ENCODE results near the gene SNAPC3.

GRCh38 chr9:15389173-15389572, 33.5 kb upstream of the SNAPC3 start:
- no peak for TF ChIP-seq HDGF (IDR thresholded peaks at IDR 0.05; ENCODE audit: borderline replicate concordance)
- no peak for TF ChIP-seq SP1 (IDR thresholded peaks at IDR 0.05)
- TF ChIP-seq FOXM1 (IDR thresholded peaks at IDR 0.05; ENCODE audit: borderline replicate concordance): no peak
- TF ChIP-seq FOXA1 (IDR thresholded peaks at IDR 0.05): no peak
- TF ChIP-seq PKNOX1 (IDR thresholded peaks at IDR 0.05): no peak
